GM21367 (cell line): ENCODE results near the gene LGALS16.
"Not testable (repeated sequence)": the region's sequence is repeated elsewhere in the genome, so short reads cannot be mapped to it uniquely, and the experiment has no call there.

Experiments used
- ATAC-seq: cut with Tn5 transposase; IDR thresholded peaks from one replicate; pipeline ENCODE4 v1.9.1; 2021; ENCODE audit not compliant: unreplicated experiment

The LGALS16 gene, protein sequence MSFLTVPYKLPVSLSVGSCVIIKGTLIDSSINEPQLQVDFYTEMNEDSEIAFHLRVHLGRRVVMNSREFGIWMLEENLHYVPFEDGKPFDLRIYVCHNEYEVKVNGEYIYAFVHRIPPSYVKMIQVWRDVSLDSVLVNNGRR

DNA sequence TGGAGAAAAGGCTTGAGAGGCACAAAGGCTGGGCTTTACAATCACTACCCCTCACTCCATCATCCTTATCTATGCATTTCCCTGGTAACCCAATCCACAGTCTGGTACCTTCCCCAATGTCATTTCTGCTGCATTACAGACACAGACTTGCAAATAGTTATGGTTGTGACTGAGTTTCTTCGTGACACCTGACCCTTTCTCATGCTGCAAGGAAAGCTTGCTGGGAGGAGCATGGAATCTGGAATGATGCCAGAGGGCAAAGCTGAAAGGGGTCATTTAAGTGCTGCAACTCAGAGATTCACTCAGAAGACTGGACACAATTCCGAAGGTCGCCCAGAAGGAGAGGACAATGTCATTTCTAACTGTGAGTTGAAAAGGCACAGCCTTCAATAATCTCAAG lies at the start of gene LGALS16:
Gene LGALS16 (plus strand): TSS at position 301 of the 400 bp plus-strand sequence. CDS start 49 bp downstream, at position 350.
- no peak for ATAC-seq

DNA sequence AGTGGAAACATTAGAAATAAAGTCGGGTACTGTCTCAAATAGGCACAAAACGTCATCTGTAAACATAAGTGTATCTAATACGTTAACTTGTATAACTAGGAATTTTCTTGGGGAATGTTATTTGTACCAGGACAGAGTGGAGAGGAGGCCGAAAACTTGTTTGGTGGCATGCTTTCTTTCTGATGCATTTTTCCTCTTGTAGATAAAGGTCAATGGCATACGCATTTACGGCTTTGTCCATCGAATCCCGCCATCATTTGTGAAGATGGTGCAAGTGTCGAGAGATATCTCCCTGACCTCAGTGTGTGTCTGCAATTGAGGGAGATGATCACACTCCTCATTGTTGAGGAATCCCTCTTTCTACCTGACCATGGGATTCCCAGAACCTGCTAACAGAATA lies 48.7 kb upstream of the LGALS16 start:
- no peak for ATAC-seq

DNA sequence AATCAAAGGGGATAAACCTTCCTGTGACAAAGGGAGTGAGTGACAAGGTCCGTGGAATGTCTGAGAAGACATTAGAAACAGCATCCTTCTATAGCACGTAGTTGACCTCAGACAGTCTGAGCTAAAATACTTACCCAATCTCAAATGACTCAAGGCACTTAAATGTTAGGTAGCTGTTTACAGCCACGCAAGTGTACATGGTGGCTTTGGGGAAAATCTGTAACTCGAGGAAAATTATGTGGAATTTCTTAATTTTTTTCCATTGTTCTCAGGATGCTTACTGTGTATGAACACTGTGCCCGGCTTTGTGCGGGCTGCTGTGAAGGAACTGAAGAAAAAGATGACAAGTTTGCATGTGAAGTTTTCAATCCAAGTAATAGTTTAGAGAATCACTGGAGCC lies 48.2 kb upstream of the LGALS16 start:
- no peak for ATAC-seq

DNA sequence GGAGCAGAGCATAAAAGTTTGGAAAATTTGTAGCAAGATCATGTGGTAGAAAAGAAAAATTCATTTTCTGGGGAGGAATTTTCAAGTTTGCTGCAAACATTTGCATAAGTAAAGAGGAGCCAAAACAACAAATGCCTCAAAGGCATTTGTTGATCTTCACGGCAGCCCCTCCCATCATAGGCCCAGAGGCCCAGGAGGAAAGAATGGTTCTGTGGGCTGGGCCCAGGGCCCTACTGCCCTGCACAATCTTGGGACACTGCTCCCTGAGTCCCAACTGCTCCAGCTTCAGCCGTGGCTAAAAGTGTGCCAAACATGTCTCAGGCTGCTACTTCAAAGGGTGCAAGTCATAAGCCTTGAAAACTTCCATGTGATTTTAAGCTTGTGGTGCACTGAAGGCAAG lies 42.1 kb upstream of the LGALS16 start:
- no peak for ATAC-seq

DNA sequence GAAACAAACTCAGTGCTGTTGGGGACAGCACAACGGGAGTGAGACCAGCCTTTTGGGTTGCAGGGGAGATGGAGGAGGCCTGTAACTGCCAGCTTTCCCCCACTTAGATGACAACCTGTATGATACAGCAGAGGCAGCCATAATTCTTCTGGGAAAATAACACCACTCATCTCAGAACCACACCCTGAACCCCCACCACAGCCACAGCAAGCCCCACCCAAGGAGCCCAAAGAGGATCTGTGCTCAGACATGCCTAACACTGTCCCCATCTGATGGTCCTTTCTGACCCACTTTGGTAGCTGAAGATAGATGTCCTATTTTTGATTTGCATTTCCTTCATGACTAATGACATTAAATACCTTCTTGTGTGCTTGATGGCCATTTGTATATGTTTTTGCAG lies 38.0 kb upstream of the LGALS16 start:
- no peak for ATAC-seq

DNA sequence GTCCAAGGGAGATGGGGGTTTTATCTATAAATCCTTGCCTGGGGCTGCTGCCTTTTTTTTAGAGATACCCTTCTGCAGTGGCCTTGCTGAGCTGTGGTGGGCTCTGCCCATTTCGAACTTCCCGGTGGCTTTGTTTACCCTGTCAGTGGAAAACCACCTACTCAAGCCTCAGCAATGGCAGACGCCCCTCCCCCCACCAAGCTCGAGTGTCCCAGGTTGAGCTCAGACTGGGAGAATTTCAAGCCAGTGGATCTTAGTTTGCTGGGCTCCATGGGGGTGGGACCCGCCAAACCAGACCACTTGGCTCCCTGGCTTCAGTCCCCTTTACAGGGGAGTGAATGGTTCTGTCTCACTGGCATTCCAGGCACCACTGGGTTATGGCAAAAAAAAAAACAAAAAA lies 31.8 kb upstream of the LGALS16 start:
- no peak for ATAC-seq

DNA sequence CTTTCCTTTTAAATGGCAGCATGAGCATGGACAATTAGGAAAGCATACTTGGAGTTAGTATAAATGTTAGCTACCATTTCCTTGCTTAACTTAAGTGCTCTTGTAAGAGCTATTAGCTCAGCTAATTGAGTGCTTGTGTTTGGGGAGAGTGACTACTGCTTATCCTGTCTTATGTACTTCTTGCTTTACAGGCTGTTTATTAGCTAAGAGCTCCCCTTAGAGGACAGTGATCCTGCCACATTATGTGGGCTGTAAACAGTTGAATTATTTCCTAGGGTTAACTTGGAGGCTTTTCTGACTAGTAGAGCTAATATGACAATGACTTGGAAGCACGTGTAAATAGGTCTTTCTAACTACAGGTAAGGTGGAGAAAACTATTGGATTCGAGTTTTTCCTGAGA lies 28.1 kb upstream of the LGALS16 start:
- ATAC-seq, result not testable (repeated sequence)

DNA sequence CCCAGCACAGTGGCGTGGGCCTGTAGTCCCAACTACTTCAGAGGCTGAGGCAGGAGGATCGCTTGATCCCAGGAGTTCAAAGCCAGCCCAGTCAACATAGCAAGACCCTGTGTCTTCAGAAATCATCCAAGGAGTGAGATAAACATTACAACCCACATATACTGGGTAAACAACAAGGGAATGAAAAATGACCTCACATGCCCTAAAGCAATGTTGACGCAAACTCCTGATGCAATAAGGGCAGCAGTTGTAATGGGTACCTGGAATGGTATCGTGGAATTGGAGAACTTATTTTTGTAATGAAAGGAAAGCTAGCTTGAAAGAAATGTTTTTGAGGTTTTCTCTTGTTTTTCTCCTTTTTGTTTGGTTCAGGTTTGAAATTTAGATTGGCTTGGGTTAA lies 24.5 kb upstream of the LGALS16 start:
- ATAC-seq, result no peak

DNA sequence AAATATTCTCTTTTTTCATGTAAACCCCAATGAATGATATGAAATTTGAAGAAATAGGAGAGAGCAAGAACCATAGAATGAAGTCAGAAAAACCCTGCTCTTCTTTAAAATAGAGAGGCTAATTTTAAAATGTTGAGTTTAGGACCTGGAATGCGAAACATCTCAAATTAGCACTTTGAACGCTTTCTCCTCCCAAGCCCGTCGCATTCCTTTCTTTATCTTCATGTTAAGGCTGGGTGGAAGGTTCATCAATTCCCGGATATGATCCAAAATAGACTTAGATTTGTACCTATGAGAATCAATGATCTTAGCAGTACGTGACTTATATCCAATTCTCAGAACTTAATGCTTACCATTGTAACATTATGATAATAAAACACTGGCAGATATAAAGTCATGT lies 24.1 kb upstream of the LGALS16 start:
- no peak for ATAC-seq

DNA sequence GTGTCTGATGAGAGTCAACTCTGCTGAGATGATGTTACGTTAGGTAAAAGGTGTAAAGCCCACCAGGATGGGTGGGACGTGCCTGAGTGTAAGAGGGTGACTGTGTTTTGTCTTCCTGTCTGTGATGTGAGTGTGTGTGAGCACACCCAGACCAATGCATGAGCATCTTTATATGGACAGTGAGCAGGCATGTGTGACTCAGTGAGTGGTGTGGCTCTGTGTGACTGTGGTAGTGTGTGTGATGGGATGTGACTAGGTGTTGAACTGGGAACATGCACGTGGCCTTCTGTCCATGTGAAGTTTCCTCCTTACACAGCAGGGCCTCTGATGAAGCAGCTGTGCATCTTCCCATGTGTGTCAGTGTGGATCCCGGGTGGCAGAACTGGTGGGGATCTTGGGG lies 17.8 kb upstream of the LGALS16 start:
- no peak for ATAC-seq

DNA sequence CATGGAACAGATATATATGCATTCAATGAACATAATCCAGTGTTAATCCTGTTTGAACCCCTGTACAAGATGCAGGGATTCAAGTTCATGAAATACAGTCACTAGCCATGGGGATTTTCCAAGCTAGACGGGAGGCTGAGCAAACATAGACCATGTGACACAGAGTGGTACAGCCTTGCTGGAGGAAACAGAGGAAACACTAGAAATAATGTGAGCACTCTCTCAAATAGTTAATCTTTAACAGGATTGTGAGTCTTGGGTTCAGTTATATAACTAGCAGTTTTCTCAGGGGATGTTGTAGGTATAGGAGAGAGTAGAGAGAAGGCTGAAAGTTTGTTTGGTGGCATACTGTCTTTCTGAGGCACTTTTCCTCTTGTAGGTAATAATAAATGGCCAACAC lies 13.9 kb upstream of the LGALS16 start:
- ATAC-seq, result no peak

DNA sequence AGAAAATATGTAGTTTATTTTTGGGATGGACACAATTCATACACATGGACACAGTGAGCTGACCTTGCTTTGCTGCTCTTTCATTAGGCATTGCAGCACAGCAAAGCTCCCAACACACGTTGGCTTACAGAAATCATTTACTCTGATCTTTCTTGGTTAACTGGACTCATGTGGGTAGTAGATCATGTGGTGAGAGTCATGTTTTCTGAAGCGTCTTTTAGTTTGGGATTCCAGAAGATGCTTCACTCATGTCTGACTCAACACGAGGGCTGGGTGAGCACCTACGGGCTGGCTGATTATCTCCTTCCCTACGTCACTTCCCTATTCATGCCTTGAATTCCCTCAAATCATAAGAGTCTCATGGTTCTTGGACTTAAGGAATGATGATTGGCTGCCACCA lies 12.1 kb upstream of the LGALS16 start:
- ATAC-seq, result no peak

DNA sequence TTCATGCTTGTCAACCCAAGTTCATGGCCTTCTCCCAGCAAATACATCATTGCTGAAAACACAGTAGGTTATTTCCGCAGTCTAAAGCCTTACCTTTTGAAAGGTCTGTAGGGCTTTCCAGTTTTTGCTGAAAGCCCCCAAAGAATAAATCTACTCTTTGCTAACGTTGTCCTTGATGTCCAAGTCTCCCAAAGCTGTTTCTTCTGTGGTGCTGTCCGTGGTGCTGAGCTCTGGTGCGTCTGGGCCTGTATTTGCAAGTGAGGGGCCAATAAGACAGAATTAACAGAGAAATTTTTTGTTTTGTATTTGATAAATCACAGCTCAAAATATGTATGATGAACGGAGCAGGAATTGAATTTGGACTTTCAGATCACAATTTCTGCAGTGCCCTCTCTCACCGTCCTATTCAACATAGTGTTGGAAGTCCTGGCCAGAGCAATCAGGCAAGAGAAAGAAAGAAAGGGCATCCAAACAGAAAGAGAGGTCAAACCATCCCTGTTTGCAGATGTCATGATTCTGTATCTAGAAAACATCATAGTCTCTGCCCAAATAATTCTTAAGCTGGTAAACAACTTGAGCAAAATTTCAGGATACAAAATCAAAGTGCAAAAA lies 9.8 kb upstream of the LGALS16 start:
- no peak for ATAC-seq

DNA sequence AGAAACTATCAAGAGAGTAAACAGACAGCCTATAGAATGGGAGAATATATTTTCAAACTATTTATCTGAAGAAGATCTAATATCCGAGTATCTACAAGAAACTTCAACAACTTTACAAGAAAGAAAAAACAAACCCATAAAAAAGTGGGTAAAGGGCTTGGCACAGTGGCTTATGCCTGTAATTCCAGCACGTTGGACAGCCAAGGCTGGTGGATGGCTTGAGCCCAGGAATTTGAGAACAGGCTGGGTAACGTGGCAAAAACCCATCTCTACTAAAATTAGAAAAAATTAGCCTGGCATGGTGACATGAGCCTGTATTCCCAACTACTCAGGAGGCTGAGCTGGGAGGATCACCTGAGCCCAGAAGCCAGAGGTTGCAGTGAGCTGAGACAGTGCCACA lies 7.8 kb upstream of the LGALS16 start:
- ATAC-seq, result no peak

DNA sequence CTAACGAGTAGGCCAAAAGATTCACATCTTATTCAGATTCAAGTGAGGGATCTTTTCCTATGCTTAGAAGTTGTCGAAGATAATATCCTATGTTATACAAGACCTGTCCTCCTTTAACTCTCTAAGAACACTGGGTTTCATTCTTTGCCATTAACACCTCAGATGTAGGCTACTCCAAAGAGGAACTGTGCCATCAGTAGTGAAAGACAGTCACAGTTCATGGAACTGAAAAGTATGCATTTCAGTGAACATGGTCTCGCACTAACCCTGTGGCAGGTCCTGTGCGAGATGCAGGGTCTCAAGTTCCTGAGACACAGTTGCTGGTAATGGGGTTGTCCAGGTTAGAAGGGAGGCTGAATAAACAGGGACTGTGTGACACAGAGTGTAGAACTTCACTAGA lies 4.1 kb downstream of the LGALS16 start:
- ATAC-seq, result no peak

DNA sequence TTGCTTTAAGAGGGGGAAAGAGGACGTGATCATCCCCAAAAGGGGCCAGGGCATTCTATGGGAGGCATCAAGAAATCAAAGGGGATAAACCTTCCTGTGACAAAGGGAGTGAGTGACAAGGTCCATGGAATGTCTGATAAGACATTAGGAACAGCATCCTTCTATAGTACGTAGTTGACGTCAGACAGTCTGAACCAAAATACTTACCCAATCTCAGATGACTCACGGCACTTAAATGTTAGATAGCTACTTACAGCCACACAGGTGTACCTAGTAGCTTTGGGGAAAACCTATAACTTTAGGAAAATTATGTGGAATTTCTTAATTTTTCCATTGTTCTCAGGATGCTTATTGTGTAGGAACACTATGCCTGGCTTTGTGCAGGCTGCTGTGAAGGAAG lies 4.9 kb downstream of the LGALS16 start:
- ATAC-seq, result no peak

DNA sequence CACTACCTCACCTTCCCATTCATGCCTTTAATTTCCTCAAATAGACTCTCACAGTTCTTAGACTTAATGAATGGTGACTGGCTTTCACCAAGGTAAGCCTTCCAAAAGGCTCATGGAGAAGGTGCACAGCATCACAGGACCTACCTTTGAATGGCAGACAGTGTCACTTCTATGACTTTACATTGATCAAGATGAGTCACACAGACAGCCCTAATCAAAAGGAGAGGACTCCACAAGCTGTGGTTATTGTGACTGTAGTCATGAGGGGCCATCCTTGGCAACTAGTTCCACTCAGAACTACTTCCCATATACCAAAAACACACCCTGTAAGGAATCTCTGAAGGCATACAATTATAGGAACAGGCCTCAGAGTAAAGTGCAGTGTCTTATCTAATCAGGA lies 5.9 kb downstream of the LGALS16 start:
- no peak for ATAC-seq

DNA sequence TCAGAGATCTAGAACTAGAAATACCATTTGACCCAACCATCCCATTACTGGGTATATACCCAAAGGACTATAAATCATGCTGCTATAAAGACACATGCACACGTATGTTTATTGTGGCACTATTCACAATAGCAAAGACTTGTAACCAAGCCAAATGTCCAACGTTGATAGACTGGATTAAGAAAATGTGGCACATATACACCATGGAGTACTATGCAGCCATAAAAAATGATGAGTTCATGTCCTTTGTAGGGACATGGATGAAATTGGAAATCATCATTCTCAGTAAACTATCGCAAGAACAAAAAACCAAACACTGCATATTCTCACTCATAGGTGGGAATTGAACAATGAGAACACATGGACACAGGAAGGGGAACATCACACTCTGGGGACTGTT lies 14.1 kb downstream of the LGALS16 start:
- ATAC-seq, result not testable (repeated sequence)

DNA sequence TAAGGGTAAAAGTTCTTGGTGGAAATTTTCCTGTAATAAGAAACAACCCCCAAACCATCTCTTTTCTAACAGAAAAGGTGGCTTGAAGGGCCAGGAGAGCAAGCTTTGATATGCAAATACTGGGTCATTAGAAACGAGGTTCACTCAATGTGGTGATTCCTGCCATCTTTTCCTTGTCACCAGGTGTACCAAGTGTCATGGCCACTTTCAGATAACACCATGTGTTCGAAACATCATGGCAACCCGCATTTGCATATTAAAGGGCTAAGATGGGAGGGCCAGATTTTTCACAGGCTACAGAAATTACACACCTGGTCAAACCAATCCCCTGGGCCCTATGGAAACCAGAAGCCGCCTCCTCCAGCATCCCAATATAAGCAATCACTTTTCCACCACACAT lies 15.3 kb downstream of the LGALS16 start:
- ATAC-seq, result no peak

DNA sequence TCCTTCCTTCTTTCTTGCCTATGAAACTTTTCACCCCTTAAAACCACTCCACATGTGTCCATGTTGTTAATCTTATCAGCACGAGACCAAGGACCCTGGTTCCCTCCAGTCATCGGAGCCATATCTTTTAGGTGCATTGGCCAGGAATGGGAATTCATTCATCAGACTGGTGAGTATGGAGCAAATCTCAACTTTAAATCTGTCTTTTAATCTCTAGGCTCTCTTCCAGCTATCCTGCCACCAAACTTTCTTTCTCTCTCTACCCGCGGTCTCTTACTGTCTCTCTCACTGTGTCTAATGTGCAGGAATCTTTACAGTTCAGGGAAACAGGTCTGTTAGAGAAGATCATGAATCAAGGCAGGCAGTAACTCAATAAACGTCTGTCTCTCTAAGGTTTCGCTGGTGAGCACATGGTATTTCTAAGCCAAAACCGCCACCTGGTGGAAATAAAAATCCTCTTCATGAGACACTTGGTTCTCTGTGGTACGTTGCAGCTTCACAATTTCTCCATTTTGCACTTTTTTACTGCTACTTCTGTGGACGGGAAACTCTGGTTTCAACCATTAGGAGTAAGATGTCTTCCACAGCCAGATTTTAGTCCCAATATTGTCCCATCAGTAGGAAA lies 16.1 kb downstream of the LGALS16 start:
- ATAC-seq, result no peak

DNA sequence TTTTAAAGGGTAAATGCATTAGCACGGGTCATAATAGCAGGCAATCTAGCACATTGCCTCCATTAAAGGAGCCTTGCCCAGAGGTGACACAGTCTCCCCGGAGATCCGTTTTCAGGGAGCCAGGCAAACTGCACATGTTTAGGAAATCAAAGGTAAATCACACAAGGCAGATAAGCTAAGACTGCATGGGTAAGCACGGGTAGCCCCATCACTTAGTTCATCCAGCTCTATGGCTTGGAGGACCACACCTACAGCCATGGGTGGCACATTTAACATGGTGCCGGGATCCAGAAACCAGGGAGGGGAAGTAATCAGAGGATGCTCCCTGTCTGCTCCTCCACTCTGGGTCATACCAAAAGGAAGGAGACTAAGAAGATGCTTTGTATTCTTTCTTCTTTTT lies 16.8 kb downstream of the LGALS16 start:
- ATAC-seq, result no peak

DNA sequence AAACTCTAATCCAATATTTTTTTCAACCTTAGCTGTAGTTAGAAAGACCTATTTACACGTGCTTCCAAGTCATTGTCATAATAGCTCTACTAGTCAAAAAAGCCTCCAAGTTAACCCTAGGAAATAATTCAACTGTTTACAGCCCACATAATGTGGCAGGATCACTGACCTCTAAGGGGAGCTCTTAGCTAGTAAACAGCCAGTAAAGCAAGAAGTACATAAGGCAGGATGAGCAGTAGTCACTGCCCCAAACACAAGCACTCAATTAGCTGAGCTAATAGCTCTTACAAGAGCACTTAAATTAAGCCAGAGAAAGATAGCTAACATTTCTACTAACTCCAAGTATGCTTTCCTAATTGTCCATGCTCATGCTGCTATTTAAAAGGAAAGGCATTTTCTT lies 18.1 kb downstream of the LGALS16 start:
- ATAC-seq, result not testable (repeated sequence)

DNA sequence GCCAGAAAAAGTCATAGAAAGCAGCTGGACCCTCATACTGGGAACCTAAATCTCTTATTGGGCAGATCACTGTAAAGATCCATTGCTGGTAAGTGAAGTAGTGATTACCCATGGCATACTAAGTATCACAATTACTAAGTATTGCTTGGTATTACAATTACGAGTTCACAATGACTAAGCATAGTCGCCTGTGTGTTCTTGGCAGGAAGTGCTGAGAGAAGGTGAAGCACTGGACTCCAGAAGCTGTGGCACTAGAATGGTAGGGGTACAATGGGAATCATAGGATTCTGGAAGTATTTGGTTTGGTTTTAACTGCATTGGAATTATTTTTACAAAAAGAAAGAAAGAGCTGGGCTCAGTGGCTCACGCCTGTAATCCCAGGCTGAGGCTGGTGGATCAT lies 20.3 kb downstream of the LGALS16 start:
- ATAC-seq, result no peak
